SK-N-SH treated with all-trans-retinoic acid at 6 μM for 48 hours (cell line): ENCODE measurements around the gene RAD51C.
"Not testable (repeated sequence)": the region's sequence is repeated elsewhere in the genome, so short reads cannot be mapped to it uniquely, and the experiment has no call there.

Experiments used
- ATAC-seq: fragments of 200-7000 bp; cut with Tn5 transposase; 3 replicates; pipeline ENCODE4 v1.9.1; 2020; ENCODE audit warnings: mild to moderate bottlenecking, moderate library complexity
- ARNTL ChIP-seq: fragments of 450-650 bp; formaldehyde crosslinking; IDR thresholded peaks from 2 replicates; pipeline ENCODE4 v1.5.0; 2020; ENCODE audit warnings: low read depth, mild to moderate bottlenecking, moderate library complexity, borderline replicate concordance
- BACH2 ChIP-seq: fragments of 250-450 bp; sonication (Bioruptor Pico); IDR thresholded peaks from 2 replicates; pipeline ENCODE4 v1.9.0; 2021; ENCODE audit warnings: mild to moderate bottlenecking, borderline replicate concordance
- CREB5 ChIP-seq: fragments of 250-450 bp; sonication (Bioruptor Pico); IDR thresholded peaks from 2 replicates; pipeline ENCODE4 v1.5.1; 2020; ENCODE audit warnings: low read depth, mild to moderate bottlenecking, moderate library complexity
- CSRNP3 ChIP-seq: fragments of 250-450 bp; sonication (Bioruptor Pico); IDR thresholded peaks from 2 replicates; pipeline ENCODE4 v1.5.1; 2021; ENCODE audit warnings: mild to moderate bottlenecking, moderate library complexity
- ESRRG ChIP-seq: fragments of 250-450 bp; sonication (Bioruptor Pico); IDR thresholded peaks from 2 replicates; pipeline ENCODE4 v1.6.1; 2021; ENCODE audit warnings: mild to moderate bottlenecking
- GLIS3 ChIP-seq: fragments of 250-450 bp; sonication (Bioruptor Pico); IDR thresholded peaks from 2 replicates; pipeline ENCODE4 v1.5.0; 2020; ENCODE audit warnings: mild to moderate bottlenecking, moderate library complexity
- ISL1 ChIP-seq: fragments of 250-450 bp; sonication (Bioruptor Pico); IDR thresholded peaks from 2 replicates; pipeline ENCODE4 v2.1.2; 2022; ENCODE audit warnings: mild to moderate bottlenecking, moderate library complexity
- OSR1 ChIP-seq: fragments of 250-450 bp; sonication (Bioruptor Pico); IDR thresholded peaks from 2 replicates; pipeline ENCODE4 v1.8.0; 2022; ENCODE audit warnings: moderate library complexity, mild to moderate bottlenecking, inconsistent platforms
- PATZ1 ChIP-seq: fragments of 250-450 bp; sonication (Bioruptor Pico); IDR thresholded peaks from 2 replicates; pipeline ENCODE4 v1.8.0; 2020; ENCODE audit warnings: mild to moderate bottlenecking, moderate library complexity, borderline replicate concordance
- POU6F1 ChIP-seq: fragments of 250-450 bp; sonication (Bioruptor Pico); IDR thresholded peaks from 2 replicates; pipeline ENCODE4 v1.8.0; 2021; ENCODE audit warnings: low read depth, mild to moderate bottlenecking, moderate library complexity, borderline replicate concordance
- PPARA ChIP-seq: fragments of 250-450 bp; sonication (Bioruptor Pico); IDR thresholded peaks from 2 replicates; pipeline ENCODE4 v1.5.0; 2020; ENCODE audit warnings: mild to moderate bottlenecking, borderline replicate concordance
- RARB ChIP-seq: fragments of 250-450 bp; sonication (Bioruptor Pico); IDR thresholded peaks from 2 replicates; pipeline ENCODE4 v1.8.0; 2021; ENCODE audit warnings: mild to moderate bottlenecking, moderate library complexity
- SNAI2 ChIP-seq: fragments of 250-450 bp; sonication (Bioruptor Pico); IDR thresholded peaks from 2 replicates; pipeline ENCODE4 v1.5.0; 2020; ENCODE audit warnings: mild to moderate bottlenecking, moderate library complexity
- TCF4 ChIP-seq: fragments of 250-450 bp; sonication (Bioruptor Pico); IDR thresholded peaks from 2 replicates; pipeline ENCODE4 v1.8.0; 2021; ENCODE audit warnings: mild to moderate bottlenecking, moderate library complexity, borderline replicate concordance
- TOX ChIP-seq: fragments of 250-450 bp; sonication (Bioruptor Pico); IDR thresholded peaks from 2 replicates; pipeline ENCODE4 v1.8.0; 2021; ENCODE audit warnings: mild to moderate bottlenecking, moderate library complexity, borderline replicate concordance
- TSHZ2 ChIP-seq: fragments of 250-450 bp; sonication (Bioruptor Pico); IDR thresholded peaks from 2 replicates; pipeline ENCODE4 v1.5.0; 2020; ENCODE audit warnings: mild to moderate bottlenecking, moderate library complexity
- ZC3H10 ChIP-seq: fragments of 250-450 bp; sonication (Bioruptor Pico); IDR thresholded peaks from 2 replicates; pipeline ENCODE4 v1.5.1; 2021; ENCODE audit warnings: mild to moderate bottlenecking, moderate library complexity
- ZFP30 ChIP-seq: fragments of 450-650 bp; formaldehyde crosslinking; IDR thresholded peaks from 2 replicates; pipeline ENCODE4 v1.5.0; 2022; ENCODE audit warnings: mild to moderate bottlenecking, moderate library complexity
- ZNF565 ChIP-seq: fragments of 450-650 bp; formaldehyde crosslinking; conservative IDR thresholded peaks from 2 replicates; pipeline ENCODE4 v1.5.0; 2020; ENCODE audit warnings: low read depth, mild to moderate bottlenecking, moderate library complexity
- ZNF8 ChIP-seq: fragments of 450-650 bp; formaldehyde crosslinking; IDR thresholded peaks from 2 replicates; pipeline ENCODE4 v1.5.0; 2020; ENCODE audit warnings: mild to moderate bottlenecking, moderate library complexity

RAD51C gene

GRCh38 chr17:58747674-58748073 is 55.3 kb downstream of the RAD51C start:
- no peak for TF ChIP-seq SNAI2 (CRISPR knock-in tag)
- TF ChIP-seq ZC3H10 (CRISPR knock-in tag): no peak
- peak; percentile 54; the same call in 1 of the 2 replicates for TF ChIP-seq TCF4 (CRISPR knock-in tag)
- no peak for TF ChIP-seq TSHZ2

GRCh38 chr17:58749627-58750026 is 57.2 kb downstream of the RAD51C start:
- ATAC-seq: not testable (repeated sequence)

More at GRCh38 chr17:58747674-58748073, 55.3 kb downstream of the RAD51C start:
- ATAC-seq: no peak

GRCh38 chr17:58753026-58753425 is 60.6 kb downstream of the RAD51C start:
- ATAC-seq: no peak
- TF ChIP-seq OSR1: no peak

- ATAC-seq: no peak
- TF ChIP-seq ZNF565 (no peak), TOX (no peak), ZNF8 (no peak), ZC3H10 (CRISPR knock-in tag) (no peak), TCF4 (CRISPR knock-in tag) (no peak), TSHZ2 (no peak), ESRRG (CRISPR knock-in tag) (no peak), CSRNP3 (CRISPR knock-in tag) (no peak), OSR1 (no peak), RARB (CRISPR knock-in tag) (no peak), ISL1 (CRISPR knock-in tag) (no peak), SNAI2 (CRISPR knock-in tag) (no peak), ZFP30 (no peak), PATZ1 (CRISPR knock-in tag) (no peak), POU6F1 (CRISPR knock-in tag) (no peak), PPARA (CRISPR knock-in tag) (no peak), ARNTL (CRISPR knock-in tag) (no peak), BACH2 (CRISPR knock-in tag) (no peak), CREB5 (CRISPR knock-in tag) (no peak), GLIS3 (CRISPR knock-in tag) (no peak)
- TF ChIP-seq, all 23 proteins: peak for 0
These were observed 62.8 kb downstream of the RAD51C start for GRCh38 chr17:58755269-58755576.
